Testis (tissue), 2 donors: ENCODE measurements around the gene TMEM37.

Experiments used
- CTCF ChIP-seq, 3 experiments: fragments of 450-650 bp in 2 of 3; fragments of 200-600 bp in 1 of 3; sonication (generic) in 1 of 3; IDR thresholded peaks; one replicate each; pipeline ENCODE4 v1.5.1; 2016 to 2019; ENCODE audit warnings: antibody characterized with exemption in 3 of 3, mild to moderate bottlenecking in 2 of 3, moderate library complexity in 1 of 3
- POLR2A ChIP-seq: fragments of 450-650 bp; IDR thresholded peaks from one replicate; pipeline ENCODE4 v1.6.1; 2017; ENCODE audit warnings: antibody characterized with exemption, mild to moderate bottlenecking, moderate library complexity

GRCh38 chr2:119438726-119439284 is 7.2 kb downstream of the TMEM37 start:
- no peak for TF ChIP-seq CTCF (IDR thresholded peaks at IDR 0.05)
- TF ChIP-seq POLR2A, result no peak
